Karpas-422 (cell line): ENCODE data around the gene TRMT112. TPM values are rescaled to one million over a fixed set of nuclear protein-coding genes. Genes with fewer than 3 reads are reported as not detected.

Source experiments
- DNase-seq: peaks from one replicate; pipeline ENCODE4 v3.0.0-alpha.2; 2015
- H2AFZ ChIP-seq: fragments of 200-600 bp; sonication (generic); 2 replicates; pipeline ENCODE4 v1.6.1; 2014; ENCODE audit warnings: antibody characterized with exemption, low read length, mixed read lengths
- H3K27ac ChIP-seq: fragments of 200-600 bp; sonication (generic); 2 replicates; pipeline ENCODE4 v1.5.1; 2014; ENCODE audit warnings: mild to moderate bottlenecking, low read length, moderate library complexity
- H3K27me3 ChIP-seq: fragments of 200-600 bp; sonication (generic); 2 replicates; pipeline ENCODE4 v1.6.1; 2014; ENCODE audit warnings: low read length, mixed read lengths
- H3K36me3 ChIP-seq: fragments of 200-600 bp; sonication (generic); 2 replicates; pipeline ENCODE4 v1.6.1; 2014; ENCODE audit warnings: low read length, mixed read lengths; ENCODE audit not compliant: insufficient read depth
- H3K4me1 ChIP-seq: fragments of 200-600 bp; sonication (generic); 2 replicates; pipeline ENCODE4 v1.6.1; 2014; ENCODE audit warnings: mild to moderate bottlenecking, low read length, mixed read lengths
- H3K4me2 ChIP-seq: fragments of 200-600 bp; sonication (generic); 2 replicates; pipeline ENCODE4 v1.6.1; 2014; ENCODE audit warnings: low read length, low read depth, mild to moderate bottlenecking; ENCODE audit not compliant: poor library complexity, severe bottlenecking
- H3K4me3 ChIP-seq: fragments of 200-600 bp; sonication (generic); 2 replicates; pipeline ENCODE4 v1.5.1; 2014; ENCODE audit warnings: mild to moderate bottlenecking, antibody characterized with exemption, low read length, mixed read lengths
- H3K79me2 ChIP-seq: fragments of 200-600 bp; sonication (generic); 2 replicates; pipeline ENCODE4 v1.6.1; 2014; ENCODE audit warnings: mild to moderate bottlenecking, low read length, mixed read lengths
- H3K9ac ChIP-seq: fragments of 200-600 bp; sonication (generic); 2 replicates; pipeline ENCODE4 v1.6.0; 2014; ENCODE audit warnings: low read length
- H3K9me2 ChIP-seq: fragments of 200-600 bp; sonication (generic), shearing (Covaris generic); replicated peaks from 2 replicates; pipeline ENCODE4 v1.6.0; 2014; ENCODE audit warnings: mild to moderate bottlenecking, low read length, moderate library complexity; ENCODE audit not compliant: insufficient read depth
- H3K9me3 ChIP-seq: fragments of 300-700, 200-600 bp; sonication (generic); 2 replicates; pipeline ENCODE4 v1.6.1; 2014; ENCODE audit warnings: low read length, mixed read lengths
- H4K20me1 ChIP-seq: fragments of 200-600 bp; sonication (generic); 2 replicates; pipeline ENCODE4 v1.6.1; 2014; ENCODE audit warnings: mild to moderate bottlenecking, antibody characterized with exemption, low read length, low read depth; ENCODE audit not compliant: insufficient read depth
- total RNA-seq: library from RNA; depleted of rRNA; stranded (reverse); fragments of >200 nt; shearing (Covaris generic); gene quantifications from 2 replicates; pipeline ENCODE4 v1.2.3, GENCODE V29; 2014; ENCODE audit warnings: low replicate concordance

Gene TRMT112
- total RNA-seq, 1 experiment from 2014 or later, result 363 TPM

GRCh38 chr11:64305691-64306562 lies 11.4 kb downstream of the TRMT112 start:
- peak; percentile 88 for DNase-seq
- peak overlapping the region; percentile 85 for H3K9ac ChIP-seq
- peak overlapping the region; percentile 77 for H3K4me3 ChIP-seq
- H3K27me3 ChIP-seq, result no peaks in the 10 kb centered on the region
- peak overlapping the region; percentile 45 for H3K27ac ChIP-seq
- no peaks in the 10 kb centered on the region for H3K9me2 ChIP-seq
- H4K20me1 ChIP-seq, result peaks cover 8% of the 10 kb centered on the region; the same call in 1 of the 2 replicates
- H3K4me1 ChIP-seq, result peaks cover 30% of the 10 kb centered on the region
- H3K4me2 ChIP-seq, result peak overlapping the region; percentile 82
- no peak overlapping the region for H2AFZ ChIP-seq
- no peaks in the 10 kb centered on the region for H3K9me3 ChIP-seq
- peaks cover 32% of the 10 kb centered on the region for H3K79me2 ChIP-seq
- peaks cover 7% of the 10 kb centered on the region; the same call in 1 of the 2 replicates for H3K36me3 ChIP-seq

- Histone ChIP-seq H3K4me1 (peaks cover 37% of the 10 kb centered on the region), H3K4me3 (peak within 1 kb of the TSS; percentile 85), H3K27ac (peak within 1 kb of the TSS; percentile 96), H3K36me3 (peaks cover 7% of the 10 kb centered on the region; the same call in 1 of the 2 replicates), H3K9me2 (no peaks in the 10 kb centered on the region), H4K20me1 (peaks cover 8% of the 10 kb centered on the region; the same call in 1 of the 2 replicates), H3K9ac (peak within 1 kb of the TSS; percentile 97), H3K9me3 (no peaks in the 10 kb centered on the region), H3K4me2 (peak within 1 kb of the TSS; percentile 93), H2AFZ (peak within 1 kb of the TSS; percentile 15; the same call in 1 of the 2 replicates), H3K27me3 (no peaks in the 10 kb centered on the region), H3K79me2 (peaks cover 32% of the 10 kb centered on the region)
- peak; percentile 100 for DNase-seq
Observed at GRCh38 chr11:64305075-64305690, 12.2 kb downstream of the TRMT112 start, which contains the start of gene ESRRA. Gene ESRRA (plus strand): TSS chr11:64305524. CDS start chr11:64307180, 1,656 bp downstream.

- Histone ChIP-seq H3K9ac (peak overlapping the region; percentile 97), H3K79me2 (peaks cover 29% of the 10 kb centered on the region), H3K9me3 (no peaks in the 10 kb centered on the region), H4K20me1 (peaks cover 8% of the 10 kb centered on the region; the same call in 1 of the 2 replicates), H2AFZ (peak overlapping the region; percentile 15; the same call in 1 of the 2 replicates), H3K9me2 (no peaks in the 10 kb centered on the region), H3K36me3 (peaks cover 7% of the 10 kb centered on the region; the same call in 1 of the 2 replicates), H3K27me3 (no peaks in the 10 kb centered on the region), H3K4me1 (peaks cover 38% of the 10 kb centered on the region), H3K4me3 (peak overlapping the region; percentile 85), H3K27ac (peak overlapping the region; percentile 96), H3K4me2 (peak overlapping the region; percentile 93)
- DNase-seq, result peak; percentile 99
Observed at GRCh38 chr11:64304316-64305072, 12.9 kb downstream of the TRMT112 start.

GRCh38 chr11:64304032-64304315 lies 13.4 kb downstream of the TRMT112 start:
- DNase-seq, result no peak
- H3K9ac ChIP-seq, result peak overlapping the region; percentile 97
- peak overlapping the region; percentile 93 for H3K4me2 ChIP-seq
- H3K27me3 ChIP-seq, result no peaks in the 10 kb centered on the region
- peaks cover 8% of the 10 kb centered on the region; the same call in 1 of the 2 replicates for H4K20me1 ChIP-seq
- peak overlapping the region; percentile 85 for H3K4me3 ChIP-seq
- no peak overlapping the region for H2AFZ ChIP-seq
- H3K9me2 ChIP-seq, result no peaks in the 10 kb centered on the region
- no peaks in the 10 kb centered on the region for H3K9me3 ChIP-seq
- peaks cover 7% of the 10 kb centered on the region; the same call in 1 of the 2 replicates for H3K36me3 ChIP-seq
- peak overlapping the region; percentile 96 for H3K27ac ChIP-seq
- H3K4me1 ChIP-seq, result peaks cover 38% of the 10 kb centered on the region
- H3K79me2 ChIP-seq, result peaks cover 26% of the 10 kb centered on the region

- Histone ChIP-seq H3K27ac (peak overlapping the region; percentile 96), H3K9me3 (no peaks in the 10 kb centered on the region), H3K79me2 (peaks cover 26% of the 10 kb centered on the region), H3K36me3 (peaks cover 7% of the 10 kb centered on the region; the same call in 1 of the 2 replicates), H4K20me1 (peaks cover 8% of the 10 kb centered on the region; the same call in 1 of the 2 replicates), H2AFZ (no peak overlapping the region), H3K27me3 (no peaks in the 10 kb centered on the region), H3K4me1 (peaks cover 38% of the 10 kb centered on the region), H3K9me2 (no peaks in the 10 kb centered on the region), H3K4me3 (peak overlapping the region; percentile 85), H3K4me2 (peak overlapping the region; percentile 93), H3K9ac (peak overlapping the region; percentile 97)
- DNase-seq, result no peak
Observed at GRCh38 chr11:64303109-64304031, 14.0 kb downstream of the TRMT112 start.

GRCh38 chr11:64299847-64300648 lies 17.3 kb downstream of the TRMT112 start, which contains the start of gene CATSPERZ:
Gene CATSPERZ (plus strand): TSS chr11:64300358. CDS start chr11:64300411, 53 bp downstream.
- no peaks in the 10 kb centered on the region for H3K36me3 ChIP-seq
- no peak within 1 kb of the TSS for H2AFZ ChIP-seq
- DNase-seq, result no peak
- H4K20me1 ChIP-seq, result peaks cover 4% of the 10 kb centered on the region; the same call in 1 of the 2 replicates
- H3K4me3 ChIP-seq, result no peak within 1 kb of the TSS
- no peak within 1 kb of the TSS for H3K27ac ChIP-seq
- H3K79me2 ChIP-seq, result no peaks in the 10 kb centered on the region
- H3K9me3 ChIP-seq, result no peaks in the 10 kb centered on the region
- no peak within 1 kb of the TSS for H3K9ac ChIP-seq
- H3K4me1 ChIP-seq, result peaks cover 35% of the 10 kb centered on the region
- no peaks in the 10 kb centered on the region for H3K9me2 ChIP-seq
- peak within 1 kb of the TSS; percentile 56 for H3K4me2 ChIP-seq
- no peaks in the 10 kb centered on the region for H3K27me3 ChIP-seq
